ENCODE measurements around the gene ZFPL1.
"Not testable (repeated sequence)": the region's sequence is repeated elsewhere in the genome, so short reads cannot be mapped to it uniquely, and the experiment has no call there.

Gene ZFPL1

DNA sequence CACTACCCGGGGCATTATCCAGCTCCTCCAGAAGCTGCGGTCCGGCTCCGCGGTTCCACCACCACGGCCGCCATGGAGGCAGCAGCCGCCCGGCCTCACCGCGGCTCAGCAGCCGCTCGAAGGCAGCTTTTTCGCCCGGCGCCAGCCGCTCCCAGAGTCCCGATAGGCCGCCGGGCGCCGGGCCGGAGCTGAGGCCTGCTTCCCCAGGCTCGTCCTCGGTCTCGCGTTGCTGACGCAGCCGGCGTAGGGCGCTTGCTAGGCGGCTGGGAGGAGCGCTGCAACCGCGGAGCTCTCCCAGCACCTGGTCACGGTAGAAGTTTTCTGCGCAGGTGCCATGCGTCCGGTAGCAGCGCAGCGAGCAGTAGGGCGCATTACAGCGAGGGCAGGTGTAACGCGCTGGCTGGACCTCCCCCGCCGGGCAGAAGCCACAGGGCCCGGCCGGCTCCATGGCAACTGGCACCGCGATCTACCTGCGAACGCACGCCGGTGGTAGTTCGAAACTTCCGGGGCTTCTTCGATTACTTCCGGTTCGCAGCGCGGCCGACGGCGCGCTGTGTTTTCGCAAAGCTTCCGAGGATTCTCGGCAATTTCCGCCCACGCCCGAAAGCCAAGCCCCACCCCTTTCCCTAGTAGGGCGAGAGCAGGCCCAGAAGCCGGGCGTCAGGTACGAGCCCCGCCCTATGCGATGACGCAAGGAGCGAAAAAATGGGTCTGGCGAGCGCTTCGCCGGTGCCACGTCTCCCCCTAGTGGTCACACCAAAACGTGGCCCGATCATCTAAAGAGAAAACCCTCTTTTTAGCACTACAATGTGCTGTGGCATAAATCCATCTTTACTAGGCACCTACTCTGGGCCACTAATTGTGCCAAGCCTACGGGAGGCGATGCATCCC is 33.4 kb downstream of the ZFPL1 start, which contains the start of gene ZNHIT2:
ZNHIT2 (minus strand) TSS at position 496 of the 891 bp plus-strand sequence; CDS start at position 448, 48 bp downstream.
- peak; percentile 100 for TF ChIP-seq ZFX (IDR thresholded peaks at IDR 0.05)
- TF ChIP-seq, protein P1, sequence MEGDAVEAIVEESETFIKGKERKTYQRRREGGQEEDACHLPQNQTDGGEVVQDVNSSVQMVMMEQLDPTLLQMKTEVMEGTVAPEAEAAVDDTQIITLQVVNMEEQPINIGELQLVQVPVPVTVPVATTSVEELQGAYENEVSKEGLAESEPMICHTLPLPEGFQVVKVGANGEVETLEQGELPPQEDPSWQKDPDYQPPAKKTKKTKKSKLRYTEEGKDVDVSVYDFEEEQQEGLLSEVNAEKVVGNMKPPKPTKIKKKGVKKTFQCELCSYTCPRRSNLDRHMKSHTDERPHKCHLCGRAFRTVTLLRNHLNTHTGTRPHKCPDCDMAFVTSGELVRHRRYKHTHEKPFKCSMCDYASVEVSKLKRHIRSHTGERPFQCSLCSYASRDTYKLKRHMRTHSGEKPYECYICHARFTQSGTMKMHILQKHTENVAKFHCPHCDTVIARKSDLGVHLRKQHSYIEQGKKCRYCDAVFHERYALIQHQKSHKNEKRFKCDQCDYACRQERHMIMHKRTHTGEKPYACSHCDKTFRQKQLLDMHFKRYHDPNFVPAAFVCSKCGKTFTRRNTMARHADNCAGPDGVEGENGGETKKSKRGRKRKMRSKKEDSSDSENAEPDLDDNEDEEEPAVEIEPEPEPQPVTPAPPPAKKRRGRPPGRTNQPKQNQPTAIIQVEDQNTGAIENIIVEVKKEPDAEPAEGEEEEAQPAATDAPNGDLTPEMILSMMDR (conservative IDR thresholded peaks at IDR 0.05): peak; percentile 96
- H3K27ac ChIP-seq: peak within 1 kb of the TSS; percentile 98

DNA sequence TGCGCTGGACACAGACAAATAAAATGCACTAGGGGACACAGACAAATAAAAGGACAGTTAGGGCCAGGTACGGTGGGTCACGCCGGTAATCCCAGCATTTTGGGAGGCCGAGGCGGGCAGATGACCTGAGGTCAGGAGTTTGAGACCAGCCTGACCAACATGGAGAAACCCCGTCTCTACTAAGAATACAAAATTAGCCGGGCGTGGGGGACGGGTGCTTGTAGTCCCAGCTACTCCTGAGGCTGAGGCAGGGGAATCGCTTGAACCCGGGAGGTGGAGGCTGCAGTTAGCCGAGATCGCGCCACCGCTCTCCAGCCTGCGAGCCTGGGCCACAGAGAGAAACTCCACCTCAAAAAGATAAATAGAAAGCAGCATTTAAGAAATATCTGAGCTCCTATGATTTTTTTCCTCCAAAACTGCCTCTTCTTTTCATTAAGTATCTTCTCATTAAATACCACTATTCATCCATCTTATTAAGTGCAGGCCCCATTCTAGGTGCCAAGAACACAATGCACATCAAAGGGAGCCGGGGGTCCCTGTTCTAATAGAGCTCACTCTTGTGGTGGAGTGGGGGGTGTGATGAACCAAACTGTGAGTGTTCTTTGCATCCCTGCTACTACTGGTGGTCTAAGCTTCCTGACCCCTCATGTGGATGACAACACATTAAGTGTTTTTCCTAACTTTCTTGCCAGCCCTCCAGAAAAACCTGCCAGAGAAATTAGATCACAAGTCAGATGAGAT is 34.2 kb downstream of the ZFPL1 start:
- TF ChIP-seq ZFX (IDR thresholded peaks at IDR 0.05): no peak
- TF ChIP-seq, protein P1 (conservative IDR thresholded peaks at IDR 0.05): no peak; the same call in 1 of the 2 replicates
- H3K27ac ChIP-seq: peak overlapping the region; percentile 0; the same call in 1 of the 2 replicates

DNA sequence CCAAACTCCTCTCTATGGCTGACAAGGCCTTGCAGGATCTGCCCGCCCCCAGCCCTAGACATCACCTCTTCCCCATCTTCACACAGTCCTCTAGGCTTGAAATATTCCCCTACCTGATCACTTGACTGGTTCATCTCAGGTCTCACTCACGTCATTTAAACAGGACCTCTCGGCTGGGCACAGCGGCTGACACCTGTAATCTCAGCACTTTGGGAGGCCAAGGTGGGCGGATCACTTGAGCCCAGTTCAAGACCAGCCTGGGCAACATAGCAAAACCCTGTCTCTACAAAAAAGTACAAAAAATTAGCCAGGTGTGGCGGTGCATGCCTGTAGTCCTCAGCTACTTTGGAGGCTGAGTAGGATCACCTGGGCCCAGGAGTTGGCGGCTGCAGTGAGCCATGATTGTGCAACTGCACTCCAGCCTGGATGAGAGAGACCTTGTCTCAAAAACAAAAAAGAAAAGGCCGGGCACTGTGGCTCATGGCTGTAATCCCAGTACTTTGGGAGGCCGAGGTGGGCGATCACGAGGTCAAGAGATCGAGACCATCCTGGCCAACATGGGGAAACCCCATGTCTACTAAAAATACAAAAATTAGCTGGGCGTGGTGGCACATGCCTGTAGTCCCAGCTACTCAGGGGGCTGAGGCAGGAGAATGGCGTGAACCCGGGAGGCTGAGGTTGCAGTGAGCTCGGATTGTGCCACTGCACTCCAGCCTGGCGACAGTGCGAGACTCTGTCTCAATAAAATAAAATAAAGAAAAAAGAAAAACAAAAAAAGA is 35.1 kb downstream of the ZFPL1 start:
- H3K27ac ChIP-seq: not testable (repeated sequence)

DNA sequence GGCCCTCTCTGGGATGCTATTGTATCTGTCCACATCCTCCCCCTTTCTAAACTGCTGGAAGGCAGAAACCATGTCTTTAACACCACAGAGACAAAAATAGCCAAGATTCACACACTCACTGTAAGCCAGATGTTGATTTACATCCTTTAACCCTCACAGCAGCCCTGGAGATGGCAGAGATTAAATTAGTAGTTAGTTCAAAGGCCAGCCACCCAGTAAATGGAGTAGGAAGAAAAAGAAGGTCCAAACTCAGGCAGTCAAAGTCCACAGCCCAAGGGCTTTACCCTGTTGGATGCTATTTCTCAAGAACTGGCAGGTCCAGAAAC is 35.6 kb downstream of the ZFPL1 start:
- H3K27ac ChIP-seq: no peak overlapping the region
- no peak for TF ChIP-seq ZFX (IDR thresholded peaks at IDR 0.05)
- TF ChIP-seq, protein P1 (conservative IDR thresholded peaks at IDR 0.05): no peak

DNA sequence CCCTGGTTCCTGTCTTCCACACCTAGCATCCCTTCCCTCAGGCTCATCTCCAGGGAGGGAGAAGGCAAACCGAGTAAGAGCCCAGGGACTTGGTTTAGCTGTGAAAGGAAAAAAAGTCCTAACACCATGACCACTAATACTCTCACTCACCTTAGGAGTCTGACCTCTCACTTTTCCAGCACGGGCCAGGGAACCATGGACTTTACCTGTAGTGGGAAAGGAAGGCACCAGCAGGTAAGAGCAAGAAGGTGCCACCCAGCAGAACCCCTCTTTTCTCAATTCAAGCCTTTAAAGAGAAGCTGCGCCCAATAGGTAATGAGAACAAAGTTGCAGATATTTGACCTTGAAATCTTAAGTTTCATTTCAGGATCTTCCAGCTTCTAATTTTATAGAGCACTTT is 36.8 kb downstream of the ZFPL1 start:
- no peak for TF ChIP-seq ZFX (IDR thresholded peaks at IDR 0.05)
- TF ChIP-seq, protein P1 (conservative IDR thresholded peaks at IDR 0.05): no peak
- H3K27ac ChIP-seq: peak overlapping the region; percentile 83

DNA sequence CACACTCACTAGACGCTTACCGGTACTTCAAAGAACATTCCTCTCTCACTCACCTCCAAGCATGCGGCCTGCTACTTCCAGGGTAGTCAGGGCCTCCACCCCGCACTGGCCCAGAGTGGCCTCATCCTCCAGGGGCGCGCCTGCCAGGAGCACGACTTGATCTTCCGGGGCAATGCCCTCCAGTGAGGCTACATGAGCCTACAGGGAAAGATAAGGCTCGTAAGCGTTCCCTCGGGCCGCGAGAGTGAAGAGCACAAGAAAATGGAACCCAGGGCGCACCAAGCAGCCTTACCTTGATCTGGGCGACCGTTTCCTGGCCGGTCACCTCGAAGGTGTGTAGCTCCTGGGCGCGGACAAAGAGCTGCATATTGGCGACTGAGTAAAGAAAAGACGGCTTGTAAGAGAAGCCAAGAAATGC is 37.4 kb downstream of the ZFPL1 start:
- TF ChIP-seq ZFX (IDR thresholded peaks at IDR 0.05): no peak
- TF ChIP-seq, protein P1 (conservative IDR thresholded peaks at IDR 0.05): no peak
- peak overlapping the region; percentile 83 for H3K27ac ChIP-seq

DNA sequence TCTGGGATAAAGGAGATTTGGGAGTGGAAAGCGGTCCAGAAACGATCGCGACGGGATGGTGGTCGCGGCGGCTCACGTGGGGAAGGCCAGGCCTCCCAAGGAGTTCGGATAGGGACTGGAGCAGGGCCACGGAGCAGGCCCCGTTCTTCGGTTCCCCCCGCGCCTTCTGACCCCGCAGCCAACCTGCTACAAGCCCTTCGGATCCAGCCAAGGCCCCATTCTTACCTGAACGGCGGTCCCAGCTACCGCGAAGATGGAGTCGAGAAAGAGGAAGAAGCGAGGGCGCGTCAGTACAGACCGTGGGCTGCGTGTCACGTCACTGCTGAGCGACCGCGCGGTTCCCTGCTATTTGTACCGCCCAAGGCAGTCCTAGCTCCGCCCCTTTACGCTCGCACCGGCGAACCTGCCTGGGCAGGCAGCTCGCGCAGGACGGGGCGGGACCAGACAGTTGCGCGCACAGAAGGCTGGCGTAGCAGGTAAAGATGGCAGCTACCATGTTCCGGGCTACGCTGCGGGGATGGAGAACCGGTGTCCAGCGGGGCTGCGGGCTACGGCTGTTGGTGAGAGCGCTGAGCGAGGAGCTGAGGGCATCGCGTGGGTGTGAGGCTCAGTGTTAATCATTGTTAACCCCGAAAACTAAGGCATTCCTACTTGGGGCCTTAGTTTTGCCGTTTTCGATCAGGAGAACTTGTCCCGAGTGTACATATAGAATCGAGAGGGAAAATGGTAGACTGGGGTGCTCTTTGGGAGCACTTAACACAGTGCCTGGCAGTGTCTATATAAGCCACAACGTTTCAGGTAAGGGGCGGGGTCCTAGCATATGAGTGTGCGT is 38.1 kb downstream of the ZFPL1 start, which contains the start of the genes FAU and MRPL49:
FAU (minus strand) TSS at position 270 of the 832 bp plus-strand sequence. CDS start 321 bp downstream, outside the sequence.
MRPL49 (plus strand) TSS at position 457 of the 832 bp plus-strand sequence; CDS start at position 483, 26 bp downstream.
- peak within 1 kb of the TSS; percentile 83 for H3K27ac ChIP-seq
- peak; percentile 67; the same call in 1 of the 2 replicates for TF ChIP-seq ZFX (IDR thresholded peaks at IDR 0.05)
- TF ChIP-seq, protein P1 (conservative IDR thresholded peaks at IDR 0.05): no peak

Measured in C4-2B (cell line).